ENCODE data around the gene ADGRL1. TPM values are rescaled to one million over a fixed set of nuclear protein-coding genes. Genes with fewer than 3 reads are reported as not detected.

ADGRL1 gene
- total and polyA plus RNA-seq, 9 of the 15 experiments (the other 6 are each of a cell fraction or from before 2014, with no cell fraction given) = 0.14 to 37.0 (median 8.6) TPM

DNA sequence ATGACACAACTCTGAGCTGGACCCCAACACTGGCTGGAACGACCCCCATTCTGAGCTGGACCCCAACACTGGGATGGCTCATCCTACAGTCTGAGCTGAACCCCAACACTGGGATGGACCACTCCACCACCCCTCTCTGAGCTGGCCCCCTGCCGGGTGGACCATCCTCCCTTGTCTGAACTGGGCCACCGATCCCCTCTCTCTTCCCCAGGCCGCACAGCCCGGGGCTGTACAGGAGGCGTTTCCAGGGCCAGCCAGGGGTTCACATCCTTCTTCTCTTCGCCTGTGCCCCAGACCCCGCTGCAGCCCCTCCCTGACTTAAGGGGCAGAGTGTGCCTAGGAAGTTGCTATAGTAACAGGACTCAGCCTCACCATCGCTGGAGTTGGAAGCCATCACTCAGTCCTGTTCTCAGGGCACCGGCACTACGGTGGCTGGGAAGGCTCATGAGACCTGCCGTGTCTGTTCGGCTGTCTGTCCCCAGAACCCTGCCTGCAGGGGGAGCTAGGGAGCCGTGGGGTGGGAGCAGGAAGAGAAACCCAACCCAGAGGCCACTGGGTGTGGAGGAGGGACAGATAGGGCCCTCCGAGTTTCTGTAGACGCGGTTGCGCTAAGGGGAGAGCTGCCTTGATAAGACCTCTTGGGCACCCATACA is 92.1 kb downstream of the ADGRL1 start (continued):
- TF ChIP-seq, protein P1, sequence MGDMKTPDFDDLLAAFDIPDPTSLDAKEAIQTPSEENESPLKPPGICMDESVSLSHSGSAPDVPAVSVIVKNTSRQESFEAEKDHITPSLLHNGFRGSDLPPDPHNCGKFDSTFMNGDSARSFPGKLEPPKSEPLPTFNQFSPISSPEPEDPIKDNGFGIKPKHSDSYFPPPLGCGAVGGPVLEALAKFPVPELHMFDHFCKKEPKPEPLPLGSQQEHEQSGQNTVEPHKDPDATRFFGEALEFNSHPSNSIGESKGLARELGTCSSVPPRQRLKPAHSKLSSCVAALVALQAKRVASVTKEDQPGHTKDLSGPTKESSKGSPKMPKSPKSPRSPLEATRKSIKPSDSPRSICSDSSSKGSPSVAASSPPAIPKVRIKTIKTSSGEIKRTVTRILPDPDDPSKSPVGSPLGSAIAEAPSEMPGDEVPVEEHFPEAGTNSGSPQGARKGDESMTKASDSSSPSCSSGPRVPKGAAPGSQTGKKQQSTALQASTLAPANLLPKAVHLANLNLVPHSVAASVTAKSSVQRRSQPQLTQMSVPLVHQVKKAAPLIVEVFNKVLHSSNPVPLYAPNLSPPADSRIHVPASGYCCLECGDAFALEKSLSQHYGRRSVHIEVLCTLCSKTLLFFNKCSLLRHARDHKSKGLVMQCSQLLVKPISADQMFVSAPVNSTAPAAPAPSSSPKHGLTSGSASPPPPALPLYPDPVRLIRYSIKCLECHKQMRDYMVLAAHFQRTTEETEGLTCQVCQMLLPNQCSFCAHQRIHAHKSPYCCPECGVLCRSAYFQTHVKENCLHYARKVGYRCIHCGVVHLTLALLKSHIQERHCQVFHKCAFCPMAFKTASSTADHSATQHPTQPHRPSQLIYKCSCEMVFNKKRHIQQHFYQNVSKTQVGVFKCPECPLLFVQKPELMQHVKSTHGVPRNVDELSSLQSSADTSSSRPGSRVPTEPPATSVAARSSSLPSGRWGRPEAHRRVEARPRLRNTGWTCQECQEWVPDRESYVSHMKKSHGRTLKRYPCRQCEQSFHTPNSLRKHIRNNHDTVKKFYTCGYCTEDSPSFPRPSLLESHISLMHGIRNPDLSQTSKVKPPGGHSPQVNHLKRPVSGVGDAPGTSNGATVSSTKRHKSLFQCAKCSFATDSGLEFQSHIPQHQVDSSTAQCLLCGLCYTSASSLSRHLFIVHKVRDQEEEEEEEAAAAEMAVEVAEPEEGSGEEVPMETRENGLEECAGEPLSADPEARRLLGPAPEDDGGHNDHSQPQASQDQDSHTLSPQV (IDR thresholded peaks at IDR 0.05) = 0 out of 2 replicates have a peak, but pooled peaks have one; percentile 44
- TF ChIP-seq RUNX1 (IDR thresholded peaks at IDR 0.05; ENCODE audit: low read depth) = no peak
- TF ChIP-seq, protein P2, sequence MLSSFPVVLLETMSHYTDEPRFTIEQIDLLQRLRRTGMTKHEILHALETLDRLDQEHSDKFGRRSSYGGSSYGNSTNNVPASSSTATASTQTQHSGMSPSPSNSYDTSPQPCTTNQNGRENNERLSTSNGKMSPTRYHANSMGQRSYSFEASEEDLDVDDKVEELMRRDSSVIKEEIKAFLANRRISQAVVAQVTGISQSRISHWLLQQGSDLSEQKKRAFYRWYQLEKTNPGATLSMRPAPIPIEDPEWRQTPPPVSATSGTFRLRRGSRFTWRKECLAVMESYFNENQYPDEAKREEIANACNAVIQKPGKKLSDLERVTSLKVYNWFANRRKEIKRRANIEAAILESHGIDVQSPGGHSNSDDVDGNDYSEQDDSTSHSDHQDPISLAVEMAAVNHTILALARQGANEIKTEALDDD (IDR thresholded peaks at IDR 0.05) = no peak
- TF ChIP-seq SMARCA4 (IDR thresholded peaks at IDR 0.05) = 0 out of 2 replicates have a peak, but pooled peaks have one; percentile 34
- TF ChIP-seq, protein P3, sequence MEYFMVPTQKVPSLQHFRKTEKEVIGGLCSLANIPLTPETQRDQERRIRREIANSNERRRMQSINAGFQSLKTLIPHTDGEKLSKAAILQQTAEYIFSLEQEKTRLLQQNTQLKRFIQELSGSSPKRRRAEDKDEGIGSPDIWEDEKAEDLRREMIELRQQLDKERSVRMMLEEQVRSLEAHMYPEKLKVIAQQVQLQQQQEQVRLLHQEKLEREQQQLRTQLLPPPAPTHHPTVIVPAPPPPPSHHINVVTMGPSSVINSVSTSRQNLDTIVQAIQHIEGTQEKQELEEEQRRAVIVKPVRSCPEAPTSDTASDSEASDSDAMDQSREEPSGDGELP (CRISPR knock-in tag; IDR thresholded peaks at IDR 0.05; ENCODE audit: borderline replicate concordance) = peak; percentile 85
- TF ChIP-seq RB1 (IDR thresholded peaks at IDR 0.05; ENCODE audit: low read depth) = peak; percentile 59; the same call in 1 of the 2 replicates
- TF ChIP-seq, protein P4, sequence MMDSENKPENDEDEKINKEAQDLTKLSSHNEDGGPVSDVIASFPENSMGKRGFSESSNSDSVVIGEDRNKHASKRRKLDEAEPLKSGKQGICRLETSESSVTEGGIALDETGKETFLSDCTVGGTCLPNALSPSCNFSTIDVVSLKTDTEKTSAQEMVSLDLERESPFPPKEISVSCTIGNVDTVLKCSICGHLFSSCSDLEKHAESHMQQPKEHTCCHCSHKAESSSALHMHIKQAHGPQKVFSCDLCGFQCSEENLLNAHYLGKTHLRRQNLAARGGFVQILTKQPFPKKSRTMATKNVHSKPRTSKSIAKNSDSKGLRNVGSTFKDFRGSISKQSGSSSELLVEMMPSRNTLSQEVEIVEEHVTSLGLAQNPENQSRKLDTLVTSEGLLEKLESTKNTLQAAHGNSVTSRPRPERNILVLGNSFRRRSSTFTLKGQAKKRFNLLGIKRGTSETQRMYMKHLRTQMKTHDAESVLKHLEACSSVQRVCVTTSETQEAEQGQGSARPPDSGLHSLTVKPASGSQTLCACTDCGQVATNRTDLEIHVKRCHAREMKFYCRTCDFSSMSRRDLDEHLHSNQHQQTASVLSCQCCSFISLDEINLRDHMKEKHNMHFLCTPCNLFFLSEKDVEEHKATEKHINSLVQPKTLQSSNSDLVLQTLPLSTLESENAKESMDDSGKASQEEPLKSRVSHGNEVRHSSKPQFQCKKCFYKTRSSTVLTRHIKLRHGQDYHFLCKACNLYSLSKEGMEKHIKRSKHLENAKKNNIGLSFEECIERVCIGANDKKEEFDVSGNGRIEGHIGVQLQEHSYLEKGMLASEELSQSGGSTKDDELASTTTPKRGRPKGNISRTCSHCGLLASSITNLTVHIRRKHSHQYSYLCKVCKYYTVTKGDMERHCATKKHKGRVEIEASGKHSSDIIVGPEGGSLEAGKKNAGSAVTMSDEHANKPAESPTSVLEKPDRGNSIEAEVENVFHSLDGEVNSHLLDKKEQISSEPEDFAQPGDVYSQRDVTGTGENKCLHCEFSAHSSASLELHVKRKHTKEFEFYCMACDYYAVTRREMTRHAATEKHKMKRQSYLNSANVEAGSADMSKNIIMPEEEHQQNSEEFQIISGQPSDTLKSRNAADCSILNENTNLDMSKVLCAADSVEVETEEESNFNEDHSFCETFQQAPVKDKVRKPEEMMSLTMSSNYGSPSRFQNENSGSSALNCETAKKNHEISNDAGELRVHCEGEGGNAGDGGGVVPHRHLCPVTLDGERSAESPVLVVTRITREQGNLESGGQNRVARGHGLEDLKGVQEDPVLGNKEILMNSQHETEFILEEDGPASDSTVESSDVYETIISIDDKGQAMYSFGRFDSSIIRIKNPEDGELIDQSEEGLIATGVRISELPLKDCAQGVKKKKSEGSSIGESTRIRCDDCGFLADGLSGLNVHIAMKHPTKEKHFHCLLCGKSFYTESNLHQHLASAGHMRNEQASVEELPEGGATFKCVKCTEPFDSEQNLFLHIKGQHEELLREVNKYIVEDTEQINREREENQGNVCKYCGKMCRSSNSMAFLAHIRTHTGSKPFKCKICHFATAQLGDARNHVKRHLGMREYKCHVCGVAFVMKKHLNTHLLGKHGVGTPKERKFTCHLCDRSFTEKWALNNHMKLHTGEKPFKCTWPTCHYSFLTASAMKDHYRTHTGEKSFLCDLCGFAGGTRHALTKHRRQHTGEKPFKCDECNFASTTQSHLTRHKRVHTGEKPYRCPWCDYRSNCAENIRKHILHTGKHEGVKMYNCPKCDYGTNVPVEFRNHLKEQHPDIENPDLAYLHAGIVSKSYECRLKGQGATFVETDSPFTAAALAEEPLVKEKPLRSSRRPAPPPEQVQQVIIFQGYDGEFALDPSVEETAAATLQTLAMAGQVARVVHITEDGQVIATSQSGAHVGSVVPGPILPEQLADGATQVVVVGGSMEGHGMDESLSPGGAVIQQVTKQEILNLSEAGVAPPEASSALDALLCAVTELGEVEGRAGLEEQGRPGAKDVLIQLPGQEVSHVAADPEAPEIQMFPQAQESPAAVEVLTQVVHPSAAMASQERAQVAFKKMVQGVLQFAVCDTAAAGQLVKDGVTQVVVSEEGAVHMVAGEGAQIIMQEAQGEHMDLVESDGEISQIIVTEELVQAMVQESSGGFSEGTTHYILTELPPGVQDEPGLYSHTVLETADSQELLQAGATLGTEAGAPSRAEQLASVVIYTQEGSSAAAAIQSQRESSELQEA (IDR thresholded peaks at IDR 0.05; ENCODE audit: low read depth) = peak; percentile 96
- TF ChIP-seq, protein P5, sequence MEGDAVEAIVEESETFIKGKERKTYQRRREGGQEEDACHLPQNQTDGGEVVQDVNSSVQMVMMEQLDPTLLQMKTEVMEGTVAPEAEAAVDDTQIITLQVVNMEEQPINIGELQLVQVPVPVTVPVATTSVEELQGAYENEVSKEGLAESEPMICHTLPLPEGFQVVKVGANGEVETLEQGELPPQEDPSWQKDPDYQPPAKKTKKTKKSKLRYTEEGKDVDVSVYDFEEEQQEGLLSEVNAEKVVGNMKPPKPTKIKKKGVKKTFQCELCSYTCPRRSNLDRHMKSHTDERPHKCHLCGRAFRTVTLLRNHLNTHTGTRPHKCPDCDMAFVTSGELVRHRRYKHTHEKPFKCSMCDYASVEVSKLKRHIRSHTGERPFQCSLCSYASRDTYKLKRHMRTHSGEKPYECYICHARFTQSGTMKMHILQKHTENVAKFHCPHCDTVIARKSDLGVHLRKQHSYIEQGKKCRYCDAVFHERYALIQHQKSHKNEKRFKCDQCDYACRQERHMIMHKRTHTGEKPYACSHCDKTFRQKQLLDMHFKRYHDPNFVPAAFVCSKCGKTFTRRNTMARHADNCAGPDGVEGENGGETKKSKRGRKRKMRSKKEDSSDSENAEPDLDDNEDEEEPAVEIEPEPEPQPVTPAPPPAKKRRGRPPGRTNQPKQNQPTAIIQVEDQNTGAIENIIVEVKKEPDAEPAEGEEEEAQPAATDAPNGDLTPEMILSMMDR (IDR thresholded peaks at IDR 0.05 in 2 of 3, conservative IDR thresholded peaks at IDR 0.05 in 1 of 3; ENCODE audit: insufficient read depth in 2 of 3, low read depth in 1 of 3, low read length in 3 of 3) = peak; percentile 94 to 97 (median 95)
- peak; percentile 50; the same call in 1 of the 2 replicates for TF ChIP-seq CXXC5 (CRISPR knock-in tag; IDR thresholded peaks at IDR 0.05)
- TF ChIP-seq ZNF76 (CRISPR knock-in tag; IDR thresholded peaks at IDR 0.05; ENCODE audit: borderline replicate concordance) = no peak
